ENCODE measurements around the gene ZNF730.
"Not testable (repeated sequence)": the region's sequence is repeated elsewhere in the genome, so short reads cannot be mapped to it uniquely, and the experiment has no call there.

The ZNF730 gene

GRCh38 chr19:23101241-23101640 is 15.6 kb upstream of the ZNF730 start:
- Histone ChIP-seq H3K4me1 (ENCODE audit: control insufficient read depth, insufficient read depth, low read length) (no peaks in the 10 kb centered on the region), H3K9me3 (ENCODE audit: control insufficient read depth, low read length) (no peaks in the 10 kb centered on the region), H3K27me3 (ENCODE audit: control insufficient read depth, insufficient read depth, low read length, poor library complexity, severe bottlenecking) (no peaks in the 10 kb centered on the region), H3K27ac (ENCODE audit: insufficient read depth, low read depth, low read length, poor library complexity, severe bottlenecking) (no peak overlapping the region), H3K36me3 (ENCODE audit: control insufficient read depth, insufficient read depth, low read length) (peaks cover 46% of the 10 kb centered on the region), H3K4me3 (ENCODE audit: insufficient read depth, low read depth, low read length) (no peak overlapping the region)
- WGBS, 2 experiments: 94% methylated on average over 4 of the region's 4 CpGs

GRCh38 chr19:23118400-23118799 is 1.6 kb downstream of the ZNF730 start:
- Histone ChIP-seq H3K4me1 (ENCODE audit: control insufficient read depth, insufficient read depth, low read length) (no peaks in the 10 kb centered on the region), H3K9me3 (ENCODE audit: control insufficient read depth, low read length) (no peaks in the 10 kb centered on the region), H3K4me3 (ENCODE audit: insufficient read depth, low read depth, low read length) (peak overlapping the region; percentile 72), H3K27ac (ENCODE audit: insufficient read depth, low read depth, low read length, poor library complexity, severe bottlenecking) (no peak overlapping the region), H3K27me3 (ENCODE audit: control insufficient read depth, insufficient read depth, low read length, poor library complexity, severe bottlenecking) (no peaks in the 10 kb centered on the region), H3K36me3 (ENCODE audit: control insufficient read depth, insufficient read depth, low read length) (peaks cover 7% of the 10 kb centered on the region)
- WGBS, 2 experiments: 28 to 34% methylated on average over 3 of the region's 3 CpGs

- H3K36me3 ChIP-seq (ENCODE audit: control insufficient read depth, insufficient read depth, low read length): peaks cover 30% of the 10 kb centered on the region
- WGBS, 2 experiments: 92 to 94% methylated on average over 11 to 12 of the region's 24 CpGs
- not testable (repeated sequence) for H3K27me3 ChIP-seq (ENCODE audit: control insufficient read depth, insufficient read depth, low read length, poor library complexity, severe bottlenecking); H3K27ac ChIP-seq (ENCODE audit: insufficient read depth, low read depth, low read length, poor library complexity, severe bottlenecking); H3K4me3 ChIP-seq (ENCODE audit: insufficient read depth, low read depth, low read length); H3K4me1 ChIP-seq (ENCODE audit: control insufficient read depth, insufficient read depth, low read length); H3K9me3 ChIP-seq (ENCODE audit: control insufficient read depth, low read length)
These were observed 17.4 kb downstream of the ZNF730 start for GRCh38 chr19:23134211-23134610.

- H3K4me1 ChIP-seq (ENCODE audit: control insufficient read depth, insufficient read depth, low read length): no peaks in the 10 kb centered on the region
- H3K27me3 ChIP-seq (ENCODE audit: control insufficient read depth, insufficient read depth, low read length, poor library complexity, severe bottlenecking): no peaks in the 10 kb centered on the region
- no peak overlapping the region for H3K27ac ChIP-seq (ENCODE audit: insufficient read depth, low read depth, low read length, poor library complexity, severe bottlenecking)
- no peak overlapping the region for H3K4me3 ChIP-seq (ENCODE audit: insufficient read depth, low read depth, low read length)
- WGBS, 2 experiments: 64 to 96% methylated on average over 2 to 3 of the region's 3 CpGs
- H3K9me3 ChIP-seq (ENCODE audit: control insufficient read depth, low read length): peaks cover 12% of the 10 kb centered on the region
- H3K36me3 ChIP-seq (ENCODE audit: control insufficient read depth, insufficient read depth, low read length): peaks cover 37% of the 10 kb centered on the region
These were observed 29.0 kb downstream of the ZNF730 start for GRCh38 chr19:23145617-23146415.

GRCh38 chr19:23160766-23161165 is 43.9 kb downstream of the ZNF730 start:
- Histone ChIP-seq H3K4me3 (ENCODE audit: insufficient read depth, low read depth, low read length) (no peak overlapping the region), H3K9me3 (ENCODE audit: control insufficient read depth, low read length) (peaks cover 6% of the 10 kb centered on the region), H3K36me3 (ENCODE audit: control insufficient read depth, insufficient read depth, low read length) (no peaks in the 10 kb centered on the region), H3K27ac (ENCODE audit: insufficient read depth, low read depth, low read length, poor library complexity, severe bottlenecking) (no peak overlapping the region), H3K4me1 (ENCODE audit: control insufficient read depth, insufficient read depth, low read length) (no peaks in the 10 kb centered on the region), H3K27me3 (ENCODE audit: control insufficient read depth, insufficient read depth, low read length, poor library complexity, severe bottlenecking) (no peaks in the 10 kb centered on the region)
- WGBS, 2 experiments: 94 to 95% methylated on average over 23 of the region's 23 CpGs

- H3K4me3 ChIP-seq (ENCODE audit: insufficient read depth, low read depth, low read length); H3K27ac ChIP-seq (ENCODE audit: insufficient read depth, low read depth, low read length, poor library complexity, severe bottlenecking); H3K9me3 ChIP-seq (ENCODE audit: control insufficient read depth, low read length); H3K27me3 ChIP-seq (ENCODE audit: control insufficient read depth, insufficient read depth, low read length, poor library complexity, severe bottlenecking); H3K36me3 ChIP-seq (ENCODE audit: control insufficient read depth, insufficient read depth, low read length); H3K4me1 ChIP-seq (ENCODE audit: control insufficient read depth, insufficient read depth, low read length): not testable (repeated sequence)
- 28 to 29% methylated on average over 9 of the region's 9 CpGs for WGBS, 2 experiments
These were observed 51.5 kb downstream of the ZNF730 start for GRCh38 chr19:23168286-23168685.

GRCh38 chr19:23183251-23183650 is 66.4 kb downstream of the ZNF730 start:
- WGBS, 2 experiments: 83 to 84% methylated on average over 11 of the region's 11 CpGs
- no peak overlapping the region for H3K4me3 ChIP-seq (ENCODE audit: insufficient read depth, low read depth, low read length)
- H3K9me3 ChIP-seq (ENCODE audit: control insufficient read depth, low read length): no peaks in the 10 kb centered on the region
- H3K27me3 ChIP-seq (ENCODE audit: control insufficient read depth, insufficient read depth, low read length, poor library complexity, severe bottlenecking): no peaks in the 10 kb centered on the region
- no peak overlapping the region for H3K27ac ChIP-seq (ENCODE audit: insufficient read depth, low read depth, low read length, poor library complexity, severe bottlenecking)
- H3K4me1 ChIP-seq (ENCODE audit: control insufficient read depth, insufficient read depth, low read length): no peaks in the 10 kb centered on the region
- no peaks in the 10 kb centered on the region for H3K36me3 ChIP-seq (ENCODE audit: control insufficient read depth, insufficient read depth, low read length)

- H3K9me3 ChIP-seq (ENCODE audit: control insufficient read depth, low read length): no peaks in the 10 kb centered on the region
- H3K36me3 ChIP-seq (ENCODE audit: control insufficient read depth, insufficient read depth, low read length): no peaks in the 10 kb centered on the region
- no peak overlapping the region for H3K4me3 ChIP-seq (ENCODE audit: insufficient read depth, low read depth, low read length)
- WGBS, 2 experiments: 86 to 91% methylated on average over 9 of the region's 9 CpGs
- no peak overlapping the region for H3K27ac ChIP-seq (ENCODE audit: insufficient read depth, low read depth, low read length, poor library complexity, severe bottlenecking)
- H3K27me3 ChIP-seq (ENCODE audit: control insufficient read depth, insufficient read depth, low read length, poor library complexity, severe bottlenecking): no peaks in the 10 kb centered on the region
- no peaks in the 10 kb centered on the region for H3K4me1 ChIP-seq (ENCODE audit: control insufficient read depth, insufficient read depth, low read length)
These were observed 73.5 kb downstream of the ZNF730 start for GRCh38 chr19:23190341-23190740.
